DND-41 (cell line): Measurements from ENCODE around the gene MAGEF1.

Experiments used
- CTCF ChIP-seq: IDR thresholded peaks from 2 replicates; pipeline ENCODE4 v1.5.1; 2012; ENCODE audit warnings: borderline replicate concordance, low read length, moderate library complexity, mild to moderate bottlenecking; ENCODE audit not compliant: poor library complexity, severe bottlenecking; ENCODE audit errors: extremely low read depth
- EZH2 ChIP-seq: IDR thresholded peaks from 3 replicates; pipeline ENCODE4 v1.6.1; 2012; ENCODE audit warnings: borderline replicate concordance, low read depth, mild to moderate bottlenecking, moderate library complexity, low read length, inconsistent platforms; ENCODE audit not compliant: severe bottlenecking

- TF ChIP-seq CTCF (no peak), EZH2 (no peak)
Observed at GRCh38 chr3:184742676-184743135, 30.8 kb upstream of the MAGEF1 start.
